Activated naive CD4-positive, alpha-beta T cell treated with anti-CD3 and anti-CD28 coated beads, Interleukin-2, amount 50 U/mL, for 72 hours (primary cell): ENCODE data around the gene MGAT4A. TPM values are rescaled to one million over a fixed set of nuclear protein-coding genes. Genes with fewer than 3 reads are reported as not detected.

Experiments
- ATAC-seq, 2 donors: fragments of 150-1000 bp; cut with Tn5 transposase; 2 replicates each; pipeline ENCODE4 v1.10.0; 2021; ENCODE audit warnings: mild to moderate bottlenecking in 2 of 2, moderate library complexity in 2 of 2
- DNase-seq, 2 donors: peaks; one replicate each; pipeline ENCODE4 v3.0.0; 2021 to 2022; ENCODE audit warnings: low spot score in 2 of 2
- H3K27ac Mint-ChIP-seq, 2 donors: one replicate each; pipeline ENCODE4 v1.8.0; 2022; ENCODE audit warnings: mild to moderate bottlenecking in 2 of 2, mixed read lengths in 2 of 2
- H3K36me3 Mint-ChIP-seq, 2 donors: one replicate each; pipeline ENCODE4 v1.8.0; 2022; ENCODE audit warnings: mixed read lengths in 2 of 2
- H3K9me3 Mint-ChIP-seq, 2 donors: one replicate each; pipeline ENCODE4 v1.8.0; 2022; ENCODE audit warnings: mixed read lengths in 2 of 2
- total RNA-seq, 2 donors: library from RNA; stranded (reverse); gene quantifications; one replicate each; pipeline ENCODE4 v1.2.3, GENCODE V29; 2022

Gene MGAT4A
- total RNA-seq, 2 donors from 2014 or later, result 59.1 to 95.6 TPM

DNA sequence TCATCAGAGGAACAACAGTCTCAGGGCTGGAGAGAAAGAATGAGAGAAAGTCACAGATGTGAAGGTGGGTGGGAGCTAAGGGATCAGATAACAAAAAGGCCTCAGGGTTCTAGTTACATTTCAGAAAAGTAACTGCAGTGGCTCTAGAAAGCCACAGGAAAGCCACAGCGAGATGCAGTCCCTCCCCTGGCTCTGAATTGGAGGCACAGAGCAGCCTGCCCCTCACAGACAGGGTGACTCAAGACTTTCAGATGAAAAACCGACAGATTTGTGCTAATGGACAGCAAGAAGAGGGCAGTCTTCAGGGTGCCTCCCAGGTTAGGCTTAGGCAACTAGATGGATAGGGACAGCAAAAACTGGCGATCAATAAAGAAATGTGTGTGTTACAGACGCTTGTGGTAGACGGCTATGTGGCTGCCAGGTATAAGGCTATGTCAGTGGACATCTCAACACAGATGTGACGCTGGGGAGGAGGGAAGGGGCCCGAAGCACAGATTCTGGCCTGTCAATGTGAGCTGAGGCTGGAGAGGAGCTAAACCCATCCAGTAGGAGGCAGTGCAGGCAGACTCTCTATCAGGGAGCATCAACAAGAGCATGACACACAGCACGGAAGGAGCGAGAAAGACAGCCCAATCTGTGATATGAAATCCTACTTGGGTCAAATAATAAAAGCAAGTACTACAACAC, 96.4 kb downstream of the MGAT4A start:
- peaks cover 0 to 22% of the 10 kb centered on the region in 2 donors for H3K36me3 Mint-ChIP-seq
- peak in 1 of 2 donors; percentile 51 for DNase-seq
- H3K27ac Mint-ChIP-seq, result peak overlapping the region; percentile 84 to 94
- ATAC-seq, result peak; percentile 42 to 62
- H3K9me3 Mint-ChIP-seq, result no peaks in the 10 kb centered on the region

DNA sequence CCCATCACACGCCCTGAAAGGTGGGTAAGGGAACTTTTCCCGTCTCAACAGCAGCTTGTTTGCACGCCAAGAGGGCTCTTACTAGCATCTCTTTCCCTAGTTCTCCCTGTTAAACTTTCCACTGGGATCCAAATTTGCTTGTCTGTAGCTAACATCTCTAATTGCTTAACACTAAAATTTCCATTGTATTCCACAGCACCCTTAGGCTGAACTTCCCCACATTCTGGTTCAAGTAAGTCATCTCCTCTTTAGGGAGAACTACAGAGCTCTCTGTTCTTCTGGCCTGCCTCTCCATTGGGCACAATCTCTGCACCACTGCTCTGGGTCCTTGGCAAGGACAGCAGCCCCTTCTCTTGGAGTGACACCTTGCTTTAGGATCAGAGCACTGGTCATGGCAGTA, 98.6 kb downstream of the MGAT4A start:
- Mint-ChIP-seq H3K27ac (peak overlapping the region in 1 of 2 donors; percentile 84), H3K9me3 (no peaks in the 10 kb centered on the region), H3K36me3 (peaks cover 0 to 22% of the 10 kb centered on the region in 2 donors)
- ATAC-seq (no peak), DNase-seq (no peak)

GRCh38 chr2:98623657-98624056, 107.3 kb downstream of the MGAT4A start:
- no peak for ATAC-seq
- Mint-ChIP-seq H3K9me3 (no peaks in the 10 kb centered on the region), H3K27ac (no peak overlapping the region), H3K36me3 (peaks cover 0 to 8% of the 10 kb centered on the region in 2 donors)
- DNase-seq, result no peak

DNA sequence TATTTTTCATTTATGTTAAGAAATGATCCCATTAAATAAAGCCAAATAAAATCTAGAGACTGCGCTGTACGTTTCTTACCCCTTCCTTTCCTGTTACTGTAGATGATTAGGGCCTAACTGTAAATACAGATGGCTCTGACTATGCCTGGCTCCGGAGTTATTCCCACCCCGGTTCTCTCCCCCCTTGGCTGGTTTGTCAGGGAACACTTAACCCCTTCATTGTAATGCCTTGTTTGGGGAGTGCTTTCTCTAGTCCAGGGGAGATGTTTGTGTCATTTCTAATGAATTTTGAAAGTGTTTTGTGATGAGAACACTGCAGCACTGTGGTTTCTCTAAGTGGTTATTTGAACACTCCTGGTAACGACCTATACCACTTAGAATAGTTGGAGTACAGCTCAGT, 113.8 kb downstream of the MGAT4A start:
- ATAC-seq, result no peak
- Mint-ChIP-seq H3K9me3 (no peaks in the 10 kb centered on the region), H3K36me3 (peaks cover 15 to 34% of the 10 kb centered on the region in 2 donors), H3K27ac (peak overlapping the region; percentile 75 to 96)
- no peak for DNase-seq

DNA sequence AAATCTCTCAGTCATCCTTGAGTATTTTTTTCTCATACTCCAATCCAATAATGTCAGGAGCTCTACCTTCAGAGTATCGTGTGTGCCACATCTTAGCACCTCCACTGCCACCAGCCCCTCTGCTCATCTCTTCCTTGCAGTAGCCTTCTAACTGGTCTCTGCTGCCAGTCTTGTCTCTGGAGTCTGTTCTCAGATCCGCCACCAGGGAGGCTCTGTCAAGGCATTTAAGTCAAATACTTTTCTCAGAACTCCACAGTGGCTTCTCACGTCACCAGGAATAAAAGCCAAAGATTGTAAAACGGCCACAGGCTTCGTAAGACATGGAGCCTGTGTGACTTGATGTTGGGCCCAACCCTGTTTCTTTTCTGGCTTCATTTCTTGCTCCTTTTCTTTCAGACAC, 115.5 kb downstream of the MGAT4A start:
- H3K27ac Mint-ChIP-seq, result peak overlapping the region; percentile 21 to 72
- H3K9me3 Mint-ChIP-seq, result no peaks in the 10 kb centered on the region
- no peak for DNase-seq
- H3K36me3 Mint-ChIP-seq, result peaks cover 15 to 42% of the 10 kb centered on the region in 2 donors
- ATAC-seq, result no peak

DNA sequence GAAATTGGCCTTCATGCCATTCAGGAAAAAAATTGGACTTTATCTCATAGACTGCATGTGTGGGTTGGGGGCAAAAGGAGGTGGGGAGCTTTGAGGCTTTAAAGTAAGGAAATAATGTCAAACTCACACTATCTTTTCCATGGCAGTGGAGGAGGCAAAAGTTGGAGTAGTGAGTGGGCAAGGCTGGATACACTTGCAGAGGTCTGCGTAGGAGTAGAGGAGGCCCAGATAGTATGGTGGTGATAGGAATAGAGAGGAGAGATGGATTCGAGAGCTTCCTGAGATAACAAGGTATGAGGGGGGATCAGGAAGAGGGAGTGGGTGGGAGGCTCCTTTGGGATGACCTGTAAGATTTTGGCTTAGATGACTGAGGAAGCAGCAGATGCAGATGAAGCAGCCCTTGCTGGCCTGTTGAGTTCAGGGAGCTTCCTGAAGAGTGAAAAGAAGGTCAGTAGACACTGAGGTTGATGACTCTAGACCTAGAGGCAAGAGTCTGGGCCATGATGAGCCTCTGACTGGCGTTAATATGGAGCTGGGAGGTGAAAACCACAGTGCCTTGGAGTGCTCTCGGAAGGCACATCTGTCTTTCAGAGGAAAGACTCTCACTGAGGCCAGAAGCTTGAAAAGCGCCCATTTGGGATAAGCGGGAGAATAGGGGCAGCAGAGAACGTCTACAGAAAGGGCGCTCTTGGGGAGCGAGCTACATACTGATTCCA, 116.8 kb downstream of the MGAT4A start:
- peak overlapping the region; percentile 31 to 70 for H3K27ac Mint-ChIP-seq

GRCh38 chr2:98608962-98609604, 121.8 kb downstream of the MGAT4A start:
- no peak for DNase-seq
- peaks cover 30 to 38% of the 10 kb centered on the region in 2 donors for H3K36me3 Mint-ChIP-seq
- H3K9me3 Mint-ChIP-seq, result no peaks in the 10 kb centered on the region
- H3K27ac Mint-ChIP-seq, result peak overlapping the region; percentile 95 to 96
- ATAC-seq, result peak; percentile 2 to 3

More for the DNA sequence above, 116.8 kb downstream of the MGAT4A start:
- Mint-ChIP-seq H3K36me3 (peaks cover 23 to 45% of the 10 kb centered on the region in 2 donors), H3K9me3 (no peaks in the 10 kb centered on the region)
- ATAC-seq (no peak), DNase-seq (no peak)

- DNase-seq (peak; percentile 93 to 94), ATAC-seq (peak; percentile 90 to 92)
- H3K9me3 Mint-ChIP-seq, result no peaks in the 10 kb centered on the region
- peak within 1 kb of the TSS; percentile 95 to 96 for H3K27ac Mint-ChIP-seq
- H3K36me3 Mint-ChIP-seq, result peaks cover 23 to 31% of the 10 kb centered on the region in 2 donors
Measured at GRCh38 chr2:98608116-98608961, 122.6 kb downstream of the MGAT4A start, which contains the start of the genes COA5 and UNC50. Gene COA5 (minus strand): TSS chr2:98608512. CDS start chr2:98608405, 107 bp downstream. Gene UNC50 (plus strand): TSS chr2:98608589. CDS start chr2:98609760, 1,171 bp downstream.

DNA sequence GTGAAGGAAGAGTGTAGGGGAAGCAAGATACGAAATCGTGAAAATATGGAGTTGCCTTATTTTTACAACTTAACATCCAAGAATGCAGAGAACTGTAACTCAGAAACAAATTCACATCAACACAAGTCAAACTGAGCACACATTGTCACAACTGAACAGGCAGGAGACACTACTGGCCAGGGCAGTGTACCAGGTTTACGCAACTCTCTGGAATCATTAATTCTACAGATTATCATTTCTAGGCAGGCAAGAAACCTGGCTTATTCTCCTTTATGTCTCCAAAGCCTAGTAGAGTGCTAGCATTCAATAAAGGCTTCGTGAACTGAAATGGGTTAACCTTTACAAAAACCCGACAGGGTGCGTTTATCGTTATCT, 123.2 kb downstream of the MGAT4A start:
- H3K36me3 Mint-ChIP-seq, result peaks cover 19 to 28% of the 10 kb centered on the region in 2 donors
- ATAC-seq, result no peak
- H3K27ac Mint-ChIP-seq, result peak overlapping the region; percentile 94 to 95
- H3K9me3 Mint-ChIP-seq, result no peaks in the 10 kb centered on the region
- DNase-seq, result no peak

- DNase-seq (no peak), ATAC-seq (no peak)
- H3K36me3 Mint-ChIP-seq, result peaks cover 19 to 28% of the 10 kb centered on the region in 2 donors
- no peaks in the 10 kb centered on the region for H3K9me3 Mint-ChIP-seq
- H3K27ac Mint-ChIP-seq, result peak overlapping the region; percentile 94 to 95
Measured at GRCh38 chr2:98607104-98607503, 123.8 kb downstream of the MGAT4A start.

DNA sequence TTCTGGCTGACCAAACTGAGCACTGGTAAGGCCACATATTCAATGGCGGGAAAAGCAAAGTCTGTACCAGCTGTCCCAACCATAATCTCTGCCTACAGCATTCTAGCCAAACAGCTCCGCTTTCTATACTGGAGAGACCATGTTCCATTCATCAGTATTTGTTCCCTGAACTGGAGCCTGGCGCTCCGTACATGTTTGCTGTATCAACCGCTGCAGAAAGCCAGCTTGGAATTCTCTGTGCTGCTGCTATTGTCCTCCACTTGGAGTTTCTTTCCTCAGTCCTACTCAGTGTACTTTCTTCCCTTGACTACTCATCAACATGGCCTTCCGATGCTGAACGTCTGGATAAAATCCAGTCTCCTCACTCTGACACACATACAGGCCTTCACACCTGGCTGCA, 124.5 kb downstream of the MGAT4A start:
- no peaks in the 10 kb centered on the region for H3K9me3 Mint-ChIP-seq
- ATAC-seq (no peak), DNase-seq (no peak)
- peak overlapping the region; percentile 94 to 95 for H3K27ac Mint-ChIP-seq
- peaks cover 17 to 28% of the 10 kb centered on the region in 2 donors for H3K36me3 Mint-ChIP-seq

DNA sequence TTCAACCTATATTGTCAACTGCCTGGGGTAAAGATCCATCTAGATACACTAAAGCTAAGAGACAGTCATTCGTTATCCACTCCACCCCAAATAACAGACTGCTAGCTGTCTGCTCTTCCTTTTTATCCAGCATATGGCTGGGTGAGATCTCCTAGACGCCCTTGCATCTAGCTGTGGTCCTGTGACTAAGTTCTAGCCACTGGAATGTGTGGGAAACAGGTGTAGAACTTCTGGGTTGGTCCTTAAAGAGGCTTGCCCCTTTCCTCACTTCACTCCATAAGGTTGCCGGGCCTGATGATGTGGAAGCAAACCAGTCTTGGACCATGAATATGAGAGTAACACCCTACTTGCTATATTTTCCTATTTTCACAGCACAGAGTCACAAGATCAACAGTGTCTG, 125.9 kb downstream of the MGAT4A start:
- peaks cover 11 to 28% of the 10 kb centered on the region in 2 donors for H3K36me3 Mint-ChIP-seq

DNA sequence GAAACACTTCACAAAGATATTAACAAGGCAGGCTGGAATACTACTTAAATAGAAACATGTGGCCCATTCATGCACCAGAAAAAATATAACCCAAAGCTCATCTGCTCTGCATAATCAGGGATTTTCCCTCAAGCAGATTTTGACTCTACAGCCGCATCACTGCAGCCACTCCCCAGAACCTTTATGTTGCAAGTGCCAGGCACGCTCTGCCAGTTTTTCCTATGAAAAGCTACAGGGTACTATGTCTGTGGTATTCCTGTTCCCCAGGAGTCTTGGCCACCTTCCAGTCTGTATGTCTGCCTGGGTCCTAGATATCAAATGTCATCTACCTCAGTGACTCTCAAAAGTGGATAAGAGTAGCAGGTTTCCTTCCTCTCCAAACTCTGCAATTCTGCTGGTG, 126.4 kb downstream of the MGAT4A start:
- no peak for DNase-seq
- H3K27ac Mint-ChIP-seq, result peak overlapping the region; percentile 63 to 95
- peaks cover 11 to 24% of the 10 kb centered on the region in 2 donors for H3K36me3 Mint-ChIP-seq
- no peaks in the 10 kb centered on the region for H3K9me3 Mint-ChIP-seq
- no peak for ATAC-seq

More for the DNA sequence above, 125.9 kb downstream of the MGAT4A start:
- no peak for ATAC-seq
- H3K9me3 Mint-ChIP-seq, result no peaks in the 10 kb centered on the region
- H3K27ac Mint-ChIP-seq, result peak overlapping the region in 1 of 2 donors; percentile 95
- no peak for DNase-seq

DNA sequence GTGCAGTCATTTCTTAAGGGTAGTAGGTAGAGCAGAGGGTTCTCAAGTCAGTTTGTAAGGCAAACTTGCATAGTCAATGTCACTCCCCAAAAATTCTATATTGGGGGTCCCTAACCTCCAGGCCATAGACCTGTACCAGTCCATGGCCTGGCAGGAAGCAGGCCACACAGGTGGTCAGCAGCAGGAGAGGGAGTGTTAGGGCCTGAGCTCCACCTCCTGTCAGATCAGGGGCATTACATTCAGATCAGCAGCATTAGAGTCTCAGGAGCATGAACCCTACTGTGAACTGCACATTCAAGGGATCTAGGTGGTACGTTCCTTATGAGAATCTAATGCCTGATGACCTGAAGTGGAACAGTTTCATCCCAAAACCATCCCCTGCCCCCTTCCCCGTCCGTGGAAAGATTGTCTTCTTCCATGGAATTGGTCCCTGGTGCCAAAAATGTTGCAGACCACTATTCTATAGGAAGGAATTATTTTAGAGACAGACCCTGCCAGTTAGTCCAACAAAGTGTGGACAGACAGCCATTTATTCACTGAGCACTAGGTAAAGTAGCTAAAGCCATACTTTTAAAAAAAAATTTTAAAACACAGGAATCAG, 129.3 kb downstream of the MGAT4A start:
- no peaks in the 10 kb centered on the region for H3K9me3 Mint-ChIP-seq
- no peak overlapping the region for H3K27ac Mint-ChIP-seq
- DNase-seq (no peak), ATAC-seq (peak; percentile 57 to 61)
- H3K36me3 Mint-ChIP-seq, result peaks cover 3 to 10% of the 10 kb centered on the region in 2 donors

DNA sequence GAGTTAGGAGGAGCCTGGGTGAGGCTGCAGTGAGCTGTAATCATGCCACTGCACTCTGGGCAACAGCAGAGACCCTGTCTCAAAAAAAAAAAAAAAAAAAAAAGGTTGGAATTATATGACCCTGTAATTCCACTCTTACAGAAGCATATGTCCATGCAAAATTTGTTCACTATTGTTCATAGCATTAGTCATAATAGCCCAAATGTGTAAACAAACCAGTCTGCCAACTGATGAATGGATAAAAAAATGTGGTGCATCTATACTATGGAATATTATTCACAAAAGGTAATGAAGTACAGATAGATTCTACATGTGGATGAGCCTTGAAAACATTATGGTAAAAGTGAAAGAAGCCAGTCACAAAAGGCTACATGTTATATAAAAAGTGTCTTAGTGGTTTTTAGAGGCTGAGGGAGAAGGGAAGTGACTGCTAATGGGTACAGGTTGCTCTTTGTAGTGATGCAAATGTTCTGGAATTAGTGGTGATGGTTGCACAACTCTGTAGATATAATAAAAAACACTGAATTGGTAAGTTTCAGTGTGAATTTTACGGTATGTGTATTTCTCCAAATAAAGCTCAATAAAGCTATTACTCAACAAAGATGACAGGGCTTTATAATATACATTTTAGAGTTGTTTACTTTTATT, 132.0 kb downstream of the MGAT4A start:
- ATAC-seq (peak in 1 of 2 donors; percentile 62), DNase-seq (no peak)
- peaks cover 8 to 23% of the 10 kb centered on the region in 2 donors for H3K36me3 Mint-ChIP-seq
- H3K27ac Mint-ChIP-seq, result peak overlapping the region; percentile 17 to 38
- H3K9me3 Mint-ChIP-seq, result peaks cover 1% of the 10 kb centered on the region in 2 donors
